Measurements from ENCODE around the gene PDGFA. TPM values are rescaled to one million over a fixed set of nuclear protein-coding genes. Genes with fewer than 3 reads are reported as not detected.

Gene PDGFA
- total and polyA plus RNA-seq, 12 donors: 2.9 to 28.6 (median 13.6) TPM

GRCh38 chr7:557558-557881, 37.9 kb upstream of the PDGFA start:
- Histone ChIP-seq H3K4me3 (no peak overlapping the region), H3K27me3 (peaks cover 19% of the 10 kb centered on the region), H3K4me1 (replicated peaks in 1 of 2) (peaks cover 0 to 4% of the 10 kb centered on the region in 2 donors), H3K9me3 (replicated peaks in 1 of 3) (no peaks in the 10 kb centered on the region), H3K27ac (no peak overlapping the region), H3K36me3 (replicated peaks in 1 of 2) (no peaks in the 10 kb centered on the region)
- intact Hi-C loops (cut with DNase I): no loop called here
- 78 to 91% (median 85%) methylated on average over 5 to 12 of the region's 12 CpGs for WGBS, 4 donors
- no peak for TF ChIP-seq CTCF (IDR thresholded peaks at IDR 0.05)
- DNase-seq: no peak

GRCh38 chr7:556837-557557, 37.4 kb upstream of the PDGFA start:
- Histone ChIP-seq H3K9me3 (replicated peaks in 1 of 3) (no peaks in the 10 kb centered on the region), H3K4me3 (no peak overlapping the region), H3K4me1 (replicated peaks in 1 of 2) (peaks cover 0 to 4% of the 10 kb centered on the region in 2 donors), H3K36me3 (replicated peaks in 1 of 2) (no peaks in the 10 kb centered on the region), H3K27ac (no peak overlapping the region), H3K27me3 (peaks cover 19% of the 10 kb centered on the region)
- DNase-seq: no peak
- intact Hi-C loops (cut with DNase I): no loop called here
- WGBS, 4 donors: 83 to 88% (median 86%) methylated on average over 8 to 32 of the region's 32 CpGs
- TF ChIP-seq POLR2A (IDR thresholded peaks at IDR 0.05): no peak
- TF ChIP-seq CTCF (IDR thresholded peaks at IDR 0.05): no peak

GRCh38 chr7:556291-556826, 36.7 kb upstream of the PDGFA start:
- WGBS, 4 donors: 52 to 70% (median 68%) methylated on average over 24 to 30 of the region's 30 CpGs
- no peak for TF ChIP-seq CTCF (IDR thresholded peaks at IDR 0.05)
- no peak for TF ChIP-seq POLR2A (IDR thresholded peaks at IDR 0.05)
- Histone ChIP-seq H3K36me3 (replicated peaks in 1 of 2) (no peaks in the 10 kb centered on the region), H3K4me3 (no peak overlapping the region), H3K9me3 (replicated peaks in 1 of 3) (no peaks in the 10 kb centered on the region), H3K27ac (no peak overlapping the region), H3K4me1 (replicated peaks in 1 of 2) (no peaks in the 10 kb centered on the region), H3K27me3 (peaks cover 19% of the 10 kb centered on the region)
- no peak for DNase-seq
- intact Hi-C loops (cut with DNase I): no loop called here

GRCh38 chr7:555551-556160, 36.0 kb upstream of the PDGFA start:
- Histone ChIP-seq H3K27me3 (peaks cover 19% of the 10 kb centered on the region), H3K4me1 (replicated peaks in 1 of 2) (no peaks in the 10 kb centered on the region), H3K36me3 (replicated peaks in 1 of 2) (no peaks in the 10 kb centered on the region), H3K27ac (no peak overlapping the region), H3K4me3 (no peak overlapping the region), H3K9me3 (replicated peaks in 1 of 3) (no peaks in the 10 kb centered on the region)
- 77 to 93% (median 86%) methylated on average over 9 to 18 of the region's 18 CpGs for whole genome bisulfite sequencing, 4 donors
- DNase-seq: no peak
- TF ChIP-seq POLR2A (IDR thresholded peaks at IDR 0.05) (no peak), CTCF (IDR thresholded peaks at IDR 0.05) (no peak)
- intact Hi-C loops (cut with DNase I): no loop called here
